Liver (tissue), 9 donors: Measurements from ENCODE around the gene PPP1R9A. TPM values are rescaled to one million over a fixed set of nuclear protein-coding genes. Genes with fewer than 3 reads are reported as not detected.

Experiments
- DNase-seq: peaks from one replicate; pipeline ENCODE4 v3.0.0-alpha.2; 2017; ENCODE audit warnings: low spot score
- H3K27ac ChIP-seq, 2 donors: one replicate each; pipeline ENCODE4 v1.7.0; 2013; ENCODE audit warnings: inconsistent platforms in 2 of 2, low read length in 2 of 2, control low read depth in 1 of 2, low read depth in 1 of 2, mild to moderate bottlenecking in 1 of 2
- H3K27me3 ChIP-seq, 4 donors: one replicate each; pipeline versions ENCODE4 v1.6.1 to v1.7.0; 2013; ENCODE audit warnings: low read length in 3 of 4, inconsistent platforms in 1 of 4, mild to moderate bottlenecking in 1 of 4, moderate library complexity in 1 of 4; ENCODE audit not compliant: control insufficient read depth in 4 of 4, insufficient read depth in 4 of 4
- H3K36me3 ChIP-seq, 4 donors: one replicate each; pipeline versions ENCODE4 v1.6.1 to v1.7.0; 2013; ENCODE audit warnings: low read length in 3 of 4, mild to moderate bottlenecking in 3 of 4, low read depth in 1 of 4, moderate library complexity in 1 of 4; ENCODE audit not compliant: control insufficient read depth in 4 of 4, insufficient read depth in 3 of 4
- H3K4me1 ChIP-seq, 4 donors: one replicate each; pipeline versions ENCODE4 v1.6.1 to v1.7.0; 2013; ENCODE audit warnings: low read length in 3 of 4, mild to moderate bottlenecking in 3 of 4, moderate library complexity in 1 of 4; ENCODE audit not compliant: control insufficient read depth in 4 of 4, insufficient read depth in 4 of 4
- H3K4me3 ChIP-seq, 3 donors: one replicate each; pipeline versions ENCODE4 v1.6.1 to v1.7.0; 2013; ENCODE audit warnings: low read length in 3 of 3, control low read depth in 1 of 3, low read depth in 1 of 3, mild to moderate bottlenecking in 1 of 3
- H3K9ac ChIP-seq, 2 donors: one replicate each; pipeline ENCODE4 v1.7.0; 2013; ENCODE audit warnings: low read length in 2 of 2, mild to moderate bottlenecking in 2 of 2, moderate library complexity in 2 of 2, control low read depth in 1 of 2, low read depth in 1 of 2
- H3K9me3 ChIP-seq, 4 donors: one replicate each; pipeline versions ENCODE4 v1.6.1 to v1.7.0; 2013; ENCODE audit warnings: low read length in 3 of 4; ENCODE audit not compliant: control insufficient read depth in 4 of 4
- ATF3 ChIP-seq: IDR thresholded peaks from 2 replicates; pipeline ENCODE4 v1.6.1; 2016; ENCODE audit warnings: antibody characterized with exemption
- CTCF ChIP-seq: fragments of 150-350 bp; IDR thresholded peaks from 2 replicates; pipeline ENCODE4 v1.5.1; 2017; ENCODE audit warnings: improper control_type of control experiment, low read depth, low read length; ENCODE audit not compliant: missing input control
- EGR1 ChIP-seq, 2 donors: IDR thresholded peaks; 2 replicates each; pipeline ENCODE4 v1.6.1; 2016 to 2018; ENCODE audit warnings: antibody characterized with exemption in 2 of 2, low read depth in 2 of 2
- FOXA1 ChIP-seq: IDR thresholded peaks from 2 replicates; pipeline ENCODE4 v1.6.1; 2016; ENCODE audit warnings: antibody characterized with exemption
- FOXA2 ChIP-seq: IDR thresholded peaks from 2 replicates; pipeline ENCODE4 v1.6.1; 2016; ENCODE audit warnings: antibody characterized with exemption
- GABPA ChIP-seq, 2 donors: IDR thresholded peaks in 1 of 2; conservative IDR thresholded peaks in 1 of 2; 2 replicates each; pipeline ENCODE4 v1.6.1; 2016; ENCODE audit warnings: antibody characterized with exemption in 2 of 2, mild to moderate bottlenecking in 1 of 2, moderate library complexity in 1 of 2
- HNF4A ChIP-seq, 2 donors: conservative IDR thresholded peaks; 2 replicates each; pipeline ENCODE4 v1.6.1; 2016; ENCODE audit warnings: antibody characterized with exemption in 2 of 2, mild to moderate bottlenecking in 2 of 2
- HNF4G ChIP-seq: IDR thresholded peaks from 2 replicates; pipeline ENCODE4 v1.6.1; 2016; ENCODE audit warnings: antibody characterized with exemption
- JUND ChIP-seq, 2 donors: IDR thresholded peaks; 2 replicates each; pipeline ENCODE4 v1.6.1; 2016; ENCODE audit warnings: antibody characterized with exemption in 2 of 2
- MAX ChIP-seq: IDR thresholded peaks from 2 replicates; pipeline ENCODE4 v1.6.1; 2016; ENCODE audit warnings: antibody characterized with exemption
- NR2F2 ChIP-seq: IDR thresholded peaks from 2 replicates; pipeline ENCODE4 v1.6.1; 2016; ENCODE audit warnings: antibody characterized with exemption
- RAD21 ChIP-seq, 2 donors: IDR thresholded peaks; 2 replicates each; pipeline ENCODE4 v1.6.1; 2016; ENCODE audit warnings: antibody characterized with exemption in 2 of 2, mild to moderate bottlenecking in 2 of 2
- RXRA ChIP-seq, 2 donors: IDR thresholded peaks; 2 replicates each; pipeline ENCODE4 v1.6.1; 2017 to 2018; ENCODE audit warnings: antibody characterized with exemption in 2 of 2, mild to moderate bottlenecking in 1 of 2
- SP1 ChIP-seq: IDR thresholded peaks from 2 replicates; pipeline ENCODE4 v1.6.1; 2018; ENCODE audit warnings: antibody characterized with exemption, mild to moderate bottlenecking
- TAF1 ChIP-seq: conservative IDR thresholded peaks from 2 replicates; pipeline ENCODE4 v1.6.1; 2016; ENCODE audit warnings: antibody characterized with exemption, mild to moderate bottlenecking
- YY1 ChIP-seq: IDR thresholded peaks from 2 replicates; pipeline ENCODE4 v1.6.1; 2016; ENCODE audit warnings: antibody characterized with exemption, mild to moderate bottlenecking
- ZBTB33 ChIP-seq: IDR thresholded peaks from 2 replicates; pipeline ENCODE4 v1.6.1; 2016; ENCODE audit warnings: antibody characterized with exemption
- WGBS: extraction: QIAGEN DNeasy Blood & Tissue Kit; methylation state at CpG from one replicate; pipeline ENCODE4 v1.1.7; 2013; 5-methylcytosine and 5-hydroxymethylcytosine counted together
- polyA plus RNA-seq, 2 donors: library from polyadenylated mRNA; stranded (reverse) in 1 of 2; unstranded in 1 of 2; fragments of 200-250 nt in 1 of 2; fragments of >200 nt in 1 of 2; fragmentation: Nextera tagmentation in 1 of 2; extraction: Ambion mirVana in 1 of 2; gene quantifications; one replicate each; pipeline versions ENCODE4 v1.2.1 to v1.2.3, GENCODE V29; 2013 to 2015
- total RNA-seq, 2 donors: library from RNA; depleted of rRNA; stranded (reverse); fragments of >200 nt; gene quantifications; one replicate each; pipeline ENCODE4 v1.2.3, GENCODE V29; 2014
- TF ChIP-seq, protein P1 (sequence below): IDR thresholded peaks from 2 replicates; pipeline ENCODE4 v1.6.1; 2016; ENCODE audit warnings: antibody characterized with exemption, mild to moderate bottlenecking
- donor health status: healthy.
- donor health status: healthy.
- donor health status: healthy.
- donor health status: healthy.
- donor health status: healthy.

PPP1R9A gene
- total and polyA plus RNA-seq, 4 donors = 0.17 to 5.4 (median 2.7) TPM

- Histone ChIP-seq H3K9ac (no peak overlapping the region), H3K27ac (no peak overlapping the region), H3K4me1 (peaks cover 0 to 7% (median 2%) of the 10 kb centered on the region in 4 donors), H3K27me3 (no peaks in the 10 kb centered on the region), H3K36me3 (no peaks in the 10 kb centered on the region), H3K9me3 (no peaks in the 10 kb centered on the region), H3K4me3 (no peak overlapping the region)
- under 1% methylated on average over 5 of the region's 5 CpGs for WGBS
- TF ChIP-seq EGR1 (IDR thresholded peaks at IDR 0.05; ENCODE audit: low read depth in 2 of 2) (no peak), RAD21 (IDR thresholded peaks at IDR 0.05) (peak; percentile 89 to 92), HNF4G (no peak), CTCF (peak; percentile 75)
- no peak for DNase-seq
Measured at GRCh38 chr7:95246831-95247370, 339.5 kb downstream of the PPP1R9A start.

DNA sequence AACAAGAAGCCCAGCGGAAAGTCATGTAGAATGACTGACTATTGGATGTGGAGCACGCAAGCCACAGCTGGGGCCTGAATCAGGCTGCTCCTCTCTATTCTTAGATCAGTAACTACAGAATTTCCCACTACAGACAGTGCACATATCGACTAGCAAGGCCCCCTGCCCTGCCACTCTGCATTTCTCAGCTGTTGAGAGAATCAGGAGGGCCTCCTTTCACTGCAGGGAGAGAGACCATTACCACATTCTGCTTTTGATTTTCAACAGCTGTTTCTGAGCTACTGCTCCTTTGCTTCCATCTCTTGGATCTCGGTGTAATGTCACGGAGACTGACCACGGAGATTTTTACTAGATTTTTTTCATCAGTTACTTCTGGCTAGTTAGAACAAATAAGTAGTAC is 343.2 kb downstream of the PPP1R9A start:
- no peak for DNase-seq
- whole genome bisulfite sequencing = 92% methylated on average over 6 of the region's 6 CpGs
- H3K4me1 ChIP-seq = peaks cover 0 to 7% (median 2%) of the 10 kb centered on the region in 4 donors
- H3K36me3 ChIP-seq = no peaks in the 10 kb centered on the region
- TF ChIP-seq MAX (no peak), SP1 (no peak), YY1 (no peak), RAD21 (IDR thresholded peaks at IDR 0.05) (no peak), TAF1 (no peak), HNF4G (no peak), FOXA2 (no peak), EGR1 (IDR thresholded peaks at IDR 0.05; ENCODE audit: low read depth in 2 of 2) (no peak), NR2F2 (no peak), GABPA (IDR thresholded peaks at IDR 0.05 in 1 of 2, conservative IDR thresholded peaks at IDR 0.05 in 1 of 2) (no peak), JUND (IDR thresholded peaks at IDR 0.05) (no peak), ATF3 (no peak), FOXA1 (no peak), RXRA (IDR thresholded peaks at IDR 0.05) (no peak), ZBTB33 (no peak), CTCF (no peak), HNF4A (conservative IDR thresholded peaks at IDR 0.05) (no peak)
- TF ChIP-seq, protein P1, sequence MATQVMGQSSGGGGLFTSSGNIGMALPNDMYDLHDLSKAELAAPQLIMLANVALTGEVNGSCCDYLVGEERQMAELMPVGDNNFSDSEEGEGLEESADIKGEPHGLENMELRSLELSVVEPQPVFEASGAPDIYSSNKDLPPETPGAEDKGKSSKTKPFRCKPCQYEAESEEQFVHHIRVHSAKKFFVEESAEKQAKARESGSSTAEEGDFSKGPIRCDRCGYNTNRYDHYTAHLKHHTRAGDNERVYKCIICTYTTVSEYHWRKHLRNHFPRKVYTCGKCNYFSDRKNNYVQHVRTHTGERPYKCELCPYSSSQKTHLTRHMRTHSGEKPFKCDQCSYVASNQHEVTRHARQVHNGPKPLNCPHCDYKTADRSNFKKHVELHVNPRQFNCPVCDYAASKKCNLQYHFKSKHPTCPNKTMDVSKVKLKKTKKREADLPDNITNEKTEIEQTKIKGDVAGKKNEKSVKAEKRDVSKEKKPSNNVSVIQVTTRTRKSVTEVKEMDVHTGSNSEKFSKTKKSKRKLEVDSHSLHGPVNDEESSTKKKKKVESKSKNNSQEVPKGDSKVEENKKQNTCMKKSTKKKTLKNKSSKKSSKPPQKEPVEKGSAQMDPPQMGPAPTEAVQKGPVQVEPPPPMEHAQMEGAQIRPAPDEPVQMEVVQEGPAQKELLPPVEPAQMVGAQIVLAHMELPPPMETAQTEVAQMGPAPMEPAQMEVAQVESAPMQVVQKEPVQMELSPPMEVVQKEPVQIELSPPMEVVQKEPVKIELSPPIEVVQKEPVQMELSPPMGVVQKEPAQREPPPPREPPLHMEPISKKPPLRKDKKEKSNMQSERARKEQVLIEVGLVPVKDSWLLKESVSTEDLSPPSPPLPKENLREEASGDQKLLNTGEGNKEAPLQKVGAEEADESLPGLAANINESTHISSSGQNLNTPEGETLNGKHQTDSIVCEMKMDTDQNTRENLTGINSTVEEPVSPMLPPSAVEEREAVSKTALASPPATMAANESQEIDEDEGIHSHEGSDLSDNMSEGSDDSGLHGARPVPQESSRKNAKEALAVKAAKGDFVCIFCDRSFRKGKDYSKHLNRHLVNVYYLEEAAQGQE = no peak
- H3K9ac ChIP-seq = no peak overlapping the region
- no peak overlapping the region for H3K27ac ChIP-seq
- no peaks in the 10 kb centered on the region for H3K27me3 ChIP-seq
- H3K9me3 ChIP-seq = no peaks in the 10 kb centered on the region
- no peak overlapping the region for H3K4me3 ChIP-seq
